HepG2 (cell line): ENCODE results near the gene RNF5. TPM values are rescaled to one million over a fixed set of nuclear protein-coding genes. Genes with fewer than 3 reads are reported as not detected.

ENCODE experiments used
- BATF2 ChIP-seq: sonication (generic); formaldehyde crosslinking; IDR thresholded peaks from 2 replicates; pipeline ENCODE4 v1.8.0; 2022; ENCODE audit warnings: mild to moderate bottlenecking, missing genetic modification reagents, moderate library complexity
- CBFB ChIP-seq: sonication (generic); formaldehyde crosslinking; IDR thresholded peaks from 2 replicates; pipeline ENCODE4 v1.4.0; 2020; ENCODE audit warnings: missing genetic modification reagents
- ERF ChIP-seq: IDR thresholded peaks from 2 replicates; pipeline ENCODE4 v1.6.1; 2018; ENCODE audit warnings: missing biosample characterization, missing genetic modification reagents
- GPN1 ChIP-seq: sonication (generic); formaldehyde crosslinking; IDR thresholded peaks from 2 replicates; pipeline ENCODE4 v1.5.1; 2020; ENCODE audit warnings: missing genetic modification reagents, borderline replicate concordance
- HES4 ChIP-seq: sonication (generic); formaldehyde crosslinking; IDR thresholded peaks from 2 replicates; pipeline ENCODE4 v1.9.0; 2021; ENCODE audit warnings: mild to moderate bottlenecking, missing genetic modification reagents, borderline replicate concordance
- HOXD1 ChIP-seq: sonication (generic); formaldehyde crosslinking; IDR thresholded peaks from 2 replicates; pipeline ENCODE4 v1.5.0; 2020; ENCODE audit warnings: missing genetic modification reagents
- MXD1 ChIP-seq: sonication (generic); formaldehyde crosslinking; IDR thresholded peaks from 2 replicates; pipeline ENCODE4 v1.4.0; 2020; ENCODE audit warnings: mild to moderate bottlenecking, missing genetic modification reagents
- MYC ChIP-seq: sonication (generic); formaldehyde crosslinking; IDR thresholded peaks from 2 replicates; pipeline ENCODE4 v1.9.0; 2021; ENCODE audit warnings: missing genetic modification reagents, borderline replicate concordance
- NFIB ChIP-seq: sonication (generic); formaldehyde crosslinking; IDR thresholded peaks from 2 replicates; pipeline ENCODE4 v1.9.0; 2021; ENCODE audit warnings: missing genetic modification reagents, mild to moderate bottlenecking, borderline replicate concordance
- REXO4 ChIP-seq: sonication (generic); formaldehyde crosslinking; IDR thresholded peaks from 2 replicates; pipeline ENCODE4 v1.8.0; 2022; ENCODE audit warnings: missing genetic modification reagents, mild to moderate bottlenecking, borderline replicate concordance
- TGIF2 ChIP-seq: IDR thresholded peaks from 2 replicates; pipeline ENCODE4 v1.6.1; 2016; ENCODE audit warnings: control low read depth, missing compliant biosample characterization
- ZFP41 ChIP-seq: sonication (generic); formaldehyde crosslinking; IDR thresholded peaks from 2 replicates; pipeline ENCODE4 v1.4.0; 2020; ENCODE audit warnings: mild to moderate bottlenecking, missing genetic modification reagents, borderline replicate concordance
- ZNF124 ChIP-seq: sonication (generic); formaldehyde crosslinking; IDR thresholded peaks from 2 replicates; pipeline ENCODE4 v1.4.0; 2020; ENCODE audit warnings: missing genetic modification reagents
- ZNF431 ChIP-seq: sonication (generic); formaldehyde crosslinking; IDR thresholded peaks from 2 replicates; pipeline ENCODE4 v1.9.0; 2022; ENCODE audit warnings: missing genetic modification reagents, low read depth, mild to moderate bottlenecking, borderline replicate concordance
- ZNF687 ChIP-seq: sonication (generic); formaldehyde crosslinking; IDR thresholded peaks from 2 replicates; pipeline ENCODE4 v1.5.1; 2020; ENCODE audit warnings: mild to moderate bottlenecking, missing genetic modification reagents, moderate library complexity
- polyA plus RNA-seq, 8 experiments: library from polyadenylated mRNA; depleted of rRNA in 3 of 8; stranded (reverse) in 7 of 8; unstranded in 1 of 8; fragments of >200 nt; fragmentation: Illumina TruSeq in 4 of 8; extraction: Trizol in 4 of 8; gene quantifications; 2 replicates each; pipeline versions ENCODE4 v1.2.1 to v1.2.3, GENCODE V29; 2011 to 2016; ENCODE audit warnings: low read depth in 4 of 8, missing spikeins in 1 of 8, mixed read lengths in 1 of 8; ENCODE audit not compliant: insufficient read depth in 1 of 8
- total RNA-seq, 5 experiments: library from RNA; depleted of rRNA; stranded (reverse); fragments of >200 nt; fragmentation: Illumina TruSeq; extraction: Trizol; gene quantifications; 2 replicates each; pipeline ENCODE4 v1.2.3, GENCODE V29; 2016; ENCODE audit warnings: low read depth in 1 of 5

RNF5 gene
- total and polyA plus RNA-seq, 2 of the 13 experiments (the other 11 are each of a cell fraction or from before 2014, with no cell fraction given) = 98.0 to 131 TPM

- TF ChIP-seq ZFP41 (no peak), HES4 (CRISPR knock-in tag) (no peak), HOXD1 (no peak), GPN1 (no peak), NFIB (CRISPR knock-in tag) (no peak), ZNF124 (CRISPR knock-in tag) (no peak), REXO4 (CRISPR knock-in tag) (no peak), TGIF2 (CRISPR knock-in tag) (no peak), MYC (CRISPR knock-in tag) (no peak), ERF (no peak), ZNF431 (CRISPR knock-in tag) (no peak), MXD1 (CRISPR knock-in tag) (0 out of 2 replicates have a peak, but pooled peaks have one; percentile 29), BATF2 (CRISPR knock-in tag) (no peak), CBFB (CRISPR knock-in tag) (no peak), ZNF687 (CRISPR knock-in tag) (0 out of 2 replicates have a peak, but pooled peaks have one; percentile 4)
Observed at GRCh38 chr6:32181915-32182529, 3.8 kb downstream of the RNF5 start (continued).
